Adrenal gland (tissue), 12 donors: ENCODE results near the gene HYAL1. TPM values are rescaled to one million over a fixed set of nuclear protein-coding genes. Genes with fewer than 3 reads are reported as not detected.

Source experiments
- DNase-seq, 7 donors: peaks; one replicate each; pipeline ENCODE4 v3.0.0-alpha.2; 2019 to 2020
- H3K27ac ChIP-seq, 5 donors: fragments of 200-600 bp; sonication (generic) in 4 of 5; 1 replicate in 3 of 5; 2 replicates in 2 of 5; pipeline versions ENCODE4 v1.5.1 to v1.8.0; 2016 to 2020; ENCODE audit warnings: mild to moderate bottlenecking in 1 of 5
- H3K27me3 ChIP-seq: fragments of 200-600 bp; 2 replicates; pipeline ENCODE4 v1.8.0; 2021
- H3K36me3 ChIP-seq, 2 donors: fragments of 200-600 bp; replicated peaks in 1 of 2; 1 replicate in 1 of 2; 2 replicates in 1 of 2; pipeline versions ENCODE4 v1.5.1 to v1.8.0; 2018 to 2022
- H3K4me1 ChIP-seq, 2 donors: fragments of 200-600 bp; replicated peaks in 1 of 2; 1 replicate in 1 of 2; 2 replicates in 1 of 2; pipeline versions ENCODE4 v1.5.1 to v1.8.0; 2018 to 2021
- H3K4me3 ChIP-seq, 4 donors: fragments of 200-600 bp; sonication (generic) in 3 of 4; one replicate each; pipeline ENCODE4 v1.5.1; 2016 to 2018
- H3K9me3 ChIP-seq, 3 donors: fragments of 200-600 bp; sonication (generic) in 1 of 3; replicated peaks in 1 of 3; 1 replicate in 2 of 3; 2 replicates in 1 of 3; pipeline versions ENCODE4 v1.5.1 to v1.8.0; 2016 to 2021
- CTCF ChIP-seq, 6 experiments: fragments of 450-650 bp in 4 of 6; fragments of 200-600 bp in 2 of 6; sonication (generic) in 1 of 6; IDR thresholded peaks; 1 replicate in 5 of 6; 2 replicates in 1 of 6; pipeline versions ENCODE4 v1.5.1 to v1.8.0; 2016 to 2021; ENCODE audit warnings: antibody characterized with exemption in 6 of 6, mild to moderate bottlenecking in 2 of 6, moderate library complexity in 1 of 6
- POLR2A ChIP-seq, 2 donors: fragments of 450-650 bp; IDR thresholded peaks; one replicate each; pipeline ENCODE4 v1.6.1; 2017; ENCODE audit warnings: antibody characterized with exemption in 2 of 2, mild to moderate bottlenecking in 2 of 2, moderate library complexity in 1 of 2
- WGBS, 4 donors: extraction: QIAGEN DNeasy Blood & Tissue Kit in 2 of 4; methylation state at CpG; one replicate each; pipeline versions ENCODE4 v1.1.5 to v1.1.7; 2013 to 2017; 5-methylcytosine and 5-hydroxymethylcytosine counted together
- intact Hi-C, 2 donors: fragments of 100-400 bp; cut with DNase I; formaldehyde crosslinking; loops; one replicate each; pipeline versions ENCODE4 v1.14.1 to v1.15.0; 2022 to 2023
- polyA plus RNA-seq, 3 donors: library from polyadenylated mRNA; stranded (reverse); fragments of 200-250 nt in 2 of 3; fragments of 350-450 nt in 1 of 3; fragmentation: Illumina TruSeq in 1 of 3; extraction: RNeasy Lipid Tissue Mini Kit (QIAGEN cat#74804) in 1 of 3; gene quantifications; one replicate each; pipeline ENCODE4 v1.2.3, GENCODE V29; 2013 to 2014
- total RNA-seq, 9 donors: library from RNA; depleted of rRNA in 4 of 9; stranded (reverse); fragments of >200 nt in 4 of 9; fragments of 120-200 nt in 1 of 9; fragmentation: NEBNext Ultra II Directional in 1 of 9; extraction: Animal tissue kit (Norgen Biotek cat#: 25700) in 1 of 9; gene quantifications; one replicate each; pipeline versions ENCODE4 v1.1.0 to v1.2.4, GENCODE V29; 2013 to 2023
- donor health status: healthy with polysubstance abuse.
- donor health status: Bipolar disorder and iron deficiency.
- donor health status: DM: yes; HTN: yes; CAD: no.
- donor health status: DM: no; HTN: no; CAD: no.
- donor health status: DM: no; HTN: no; CAD: no.
- donor health status: DM: yes; HTN: yes; CAD: no.

The HYAL1 gene
- total and polyA plus RNA-seq, 12 donors = 3.2 to 50.5 (median 28.2) TPM

- Histone ChIP-seq H3K4me1 (peaks cover 17 to 23% of the 10 kb centered on the region in 2 donors), H3K9me3 (no peaks in the 10 kb centered on the region), H3K27ac (no peak within 1 kb of the TSS), H3K27me3 (no peaks in the 10 kb centered on the region), H3K4me3 (peak within 1 kb of the TSS in 1 of 4 donors; percentile 30), H3K36me3 (peaks cover 0 to 16% of the 10 kb centered on the region in 2 donors)
- intact Hi-C loops = loop anchor here (2.0 to 5.0 kb wide), 2 partner anchors 193 to 197 kb away; no protein-coding TSS in a partner anchor
- WGBS, 4 donors = 10 to 22% (median 12%) methylated on average over 15 to 45 of the region's 45 CpGs
- TF ChIP-seq CTCF (IDR thresholded peaks at IDR 0.05) (no peak), POLR2A (IDR thresholded peaks at IDR 0.05) (no peak)
- peak; percentile 51 to 78 (median 64) for DNase-seq
Measured at GRCh38 chr3:50345586-50346234, 42.3 kb upstream of the HYAL1 start, which contains the start of gene ZMYND10. Gene ZMYND10, minus strand, starts transcription at chr3:50345732. Its CDS starts 153 bp downstream, at chr3:50345579.

- Histone ChIP-seq H3K4me3 (peak overlapping the region in 1 of 4 donors; percentile 30), H3K9me3 (no peaks in the 10 kb centered on the region), H3K36me3 (peaks cover 0 to 16% of the 10 kb centered on the region in 2 donors), H3K27me3 (no peaks in the 10 kb centered on the region), H3K27ac (no peak overlapping the region), H3K4me1 (peaks cover 12 to 18% of the 10 kb centered on the region in 2 donors)
- intact Hi-C loops = loop anchor here in 1 of 2 donors (5.0 kb wide), 1 partner anchor 197 kb away; no protein-coding TSS in a partner anchor
- TF ChIP-seq POLR2A (IDR thresholded peaks at IDR 0.05) (no peak), CTCF (IDR thresholded peaks at IDR 0.05) (no peak)
- DNase-seq = no peak
- WGBS, 4 donors = 70 to 82% (median 79%) methylated on average over 5 to 8 of the region's 8 CpGs
Measured at GRCh38 chr3:50345008-50345407, 41.6 kb upstream of the HYAL1 start.

- DNase-seq = no peak
- peaks cover 10 to 17% of the 10 kb centered on the region in 2 donors for H3K4me1 ChIP-seq
- 78 to 91% (median 85%) methylated on average over 8 to 13 of the region's 13 CpGs for WGBS, 4 donors
- no peak overlapping the region for H3K27ac ChIP-seq
- peaks cover 0 to 7% of the 10 kb centered on the region in 2 donors for H3K36me3 ChIP-seq
- H3K27me3 ChIP-seq = no peaks in the 10 kb centered on the region
- H3K9me3 ChIP-seq = no peaks in the 10 kb centered on the region
- no peak for TF ChIP-seq CTCF (IDR thresholded peaks at IDR 0.05)
- no peak for TF ChIP-seq POLR2A (IDR thresholded peaks at IDR 0.05)
- intact Hi-C loops = no loop called here
- no peak overlapping the region for H3K4me3 ChIP-seq
Measured at GRCh38 chr3:50342813-50343633, 39.6 kb upstream of the HYAL1 start.

- 77 to 90% (median 83%) methylated on average over 12 to 13 of the region's 13 CpGs for WGBS, 4 donors
- H3K4me3 ChIP-seq = no peak overlapping the region
- TF ChIP-seq POLR2A (IDR thresholded peaks at IDR 0.05) (no peak), CTCF (IDR thresholded peaks at IDR 0.05) (no peak)
Measured at GRCh38 chr3:50341996-50342650, 38.7 kb upstream of the HYAL1 start.

More at GRCh38 chr3:50341996-50342650, 38.7 kb upstream of the HYAL1 start:
- H3K9me3 ChIP-seq = no peaks in the 10 kb centered on the region
- DNase-seq = no peak
- intact Hi-C loops = no loop called here
- no peaks in the 10 kb centered on the region for H3K36me3 ChIP-seq
- H3K27ac ChIP-seq = no peak overlapping the region
- no peaks in the 10 kb centered on the region for H3K27me3 ChIP-seq
- peaks cover 14 to 22% of the 10 kb centered on the region in 2 donors for H3K4me1 ChIP-seq
